HL-60 (cell line): ENCODE results near the gene ZNF384.
"Not testable (repeated sequence)": the region's sequence is repeated elsewhere in the genome, so short reads cannot be mapped to it uniquely, and the experiment has no call there.

Source experiments
- DNase-seq, 2 experiments: peaks; one replicate each; pipeline ENCODE4 v3.0.0-alpha.2; 2010 to 2020; ENCODE audit warnings: low read depth in 1 of 2, low spot score in 1 of 2
- H3K27ac ChIP-seq: fragments of 250-450 bp; sonication (Bioruptor Pico); replicated peaks from 2 replicates; pipeline ENCODE4 v1.5.1; 2020; ENCODE audit warnings: mild to moderate bottlenecking, moderate library complexity
- H3K27me3 ChIP-seq: fragments of 250-450 bp; sonication (Bioruptor Pico); 2 replicates; pipeline ENCODE4 v1.5.1; 2021; ENCODE audit warnings: mild to moderate bottlenecking, moderate library complexity; ENCODE audit not compliant: insufficient read depth, poor library complexity, severe bottlenecking
- H3K4me3 ChIP-seq: replicated peaks from 2 replicates; pipeline ENCODE4 v1.5.1; 2011; ENCODE audit warnings: mild to moderate bottlenecking, control low read depth, low read length; ENCODE audit not compliant: insufficient read depth
- CTCF ChIP-seq: IDR thresholded peaks from one replicate; pipeline ENCODE4 v1.5.1; 2011; ENCODE audit warnings: low read length, control low read depth, inconsistent platforms; ENCODE audit not compliant: insufficient read depth
- GABPA ChIP-seq: IDR thresholded peaks from 2 replicates; pipeline ENCODE4 v1.6.1; 2012; ENCODE audit warnings: low read depth
- POLR2AphosphoS5 ChIP-seq: IDR thresholded peaks from 2 replicates; pipeline ENCODE4 v1.6.1; 2012; ENCODE audit warnings: low read depth
- SPI1 ChIP-seq: IDR thresholded peaks from 2 replicates; pipeline ENCODE4 v1.6.1; 2012; ENCODE audit warnings: low read depth, mild to moderate bottlenecking, borderline replicate concordance
- TF ChIP-seq, protein P1 (sequence below): IDR thresholded peaks from 2 replicates; pipeline ENCODE4 v1.6.1; 2012; ENCODE audit warnings: low read depth; ENCODE audit not compliant: insufficient replicate concordance

ZNF384 gene

GRCh38 chr12:6722863-6723262, 33.7 kb upstream of the ZNF384 start:
- no peak for DNase-seq
- TF ChIP-seq POLR2AphosphoS5 (no peak), GABPA (no peak), SPI1 (no peak), CTCF (no peak)
- TF ChIP-seq, protein P1, sequence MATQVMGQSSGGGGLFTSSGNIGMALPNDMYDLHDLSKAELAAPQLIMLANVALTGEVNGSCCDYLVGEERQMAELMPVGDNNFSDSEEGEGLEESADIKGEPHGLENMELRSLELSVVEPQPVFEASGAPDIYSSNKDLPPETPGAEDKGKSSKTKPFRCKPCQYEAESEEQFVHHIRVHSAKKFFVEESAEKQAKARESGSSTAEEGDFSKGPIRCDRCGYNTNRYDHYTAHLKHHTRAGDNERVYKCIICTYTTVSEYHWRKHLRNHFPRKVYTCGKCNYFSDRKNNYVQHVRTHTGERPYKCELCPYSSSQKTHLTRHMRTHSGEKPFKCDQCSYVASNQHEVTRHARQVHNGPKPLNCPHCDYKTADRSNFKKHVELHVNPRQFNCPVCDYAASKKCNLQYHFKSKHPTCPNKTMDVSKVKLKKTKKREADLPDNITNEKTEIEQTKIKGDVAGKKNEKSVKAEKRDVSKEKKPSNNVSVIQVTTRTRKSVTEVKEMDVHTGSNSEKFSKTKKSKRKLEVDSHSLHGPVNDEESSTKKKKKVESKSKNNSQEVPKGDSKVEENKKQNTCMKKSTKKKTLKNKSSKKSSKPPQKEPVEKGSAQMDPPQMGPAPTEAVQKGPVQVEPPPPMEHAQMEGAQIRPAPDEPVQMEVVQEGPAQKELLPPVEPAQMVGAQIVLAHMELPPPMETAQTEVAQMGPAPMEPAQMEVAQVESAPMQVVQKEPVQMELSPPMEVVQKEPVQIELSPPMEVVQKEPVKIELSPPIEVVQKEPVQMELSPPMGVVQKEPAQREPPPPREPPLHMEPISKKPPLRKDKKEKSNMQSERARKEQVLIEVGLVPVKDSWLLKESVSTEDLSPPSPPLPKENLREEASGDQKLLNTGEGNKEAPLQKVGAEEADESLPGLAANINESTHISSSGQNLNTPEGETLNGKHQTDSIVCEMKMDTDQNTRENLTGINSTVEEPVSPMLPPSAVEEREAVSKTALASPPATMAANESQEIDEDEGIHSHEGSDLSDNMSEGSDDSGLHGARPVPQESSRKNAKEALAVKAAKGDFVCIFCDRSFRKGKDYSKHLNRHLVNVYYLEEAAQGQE: no peak
- Histone ChIP-seq H3K27ac (peak overlapping the region; percentile 89), H3K4me3 (no peak overlapping the region), H3K27me3 (no peaks in the 10 kb centered on the region)

DNA sequence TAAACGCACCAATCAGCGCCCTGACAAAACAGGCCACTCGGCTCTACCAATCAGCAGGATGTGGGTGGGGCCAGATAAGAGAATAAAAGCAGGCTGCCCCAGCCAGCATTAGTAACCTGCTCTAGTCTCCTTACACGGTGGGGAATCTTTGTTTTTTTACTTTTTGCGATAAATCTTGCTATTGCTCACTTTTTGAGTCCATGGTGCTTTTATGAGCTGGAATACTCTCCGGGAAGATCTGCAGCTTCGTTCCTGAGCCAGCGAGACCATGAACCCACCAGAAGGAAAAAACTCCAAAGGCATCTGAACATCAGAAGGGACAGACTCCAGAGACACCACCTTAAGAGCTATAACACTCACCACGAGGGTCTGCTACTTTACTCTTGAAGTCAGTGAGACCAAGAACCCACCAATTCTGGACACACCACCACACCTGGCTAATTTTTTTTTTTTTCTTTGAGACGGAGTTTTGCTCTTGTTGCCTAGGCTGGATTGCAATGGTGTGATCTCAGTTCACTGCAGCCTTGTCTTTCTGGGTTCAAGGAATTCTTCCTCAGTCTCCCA, 27.8 kb upstream of the ZNF384 start:
- Histone ChIP-seq H3K27me3 (no peaks in the 10 kb centered on the region), H3K4me3 (no peak overlapping the region), H3K27ac (no peak overlapping the region)
- no peak for TF ChIP-seq GABPA
- no peak for TF ChIP-seq SPI1
- TF ChIP-seq POLR2AphosphoS5: no peak
- TF ChIP-seq CTCF: no peak
- TF ChIP-seq, protein P1: no peak
- DNase-seq: no peak

GRCh38 chr12:6716031-6716873, 27.1 kb upstream of the ZNF384 start:
- not testable (repeated sequence) for DNase-seq, H3K27me3 ChIP-seq, H3K4me3 ChIP-seq, H3K27ac ChIP-seq

DNA sequence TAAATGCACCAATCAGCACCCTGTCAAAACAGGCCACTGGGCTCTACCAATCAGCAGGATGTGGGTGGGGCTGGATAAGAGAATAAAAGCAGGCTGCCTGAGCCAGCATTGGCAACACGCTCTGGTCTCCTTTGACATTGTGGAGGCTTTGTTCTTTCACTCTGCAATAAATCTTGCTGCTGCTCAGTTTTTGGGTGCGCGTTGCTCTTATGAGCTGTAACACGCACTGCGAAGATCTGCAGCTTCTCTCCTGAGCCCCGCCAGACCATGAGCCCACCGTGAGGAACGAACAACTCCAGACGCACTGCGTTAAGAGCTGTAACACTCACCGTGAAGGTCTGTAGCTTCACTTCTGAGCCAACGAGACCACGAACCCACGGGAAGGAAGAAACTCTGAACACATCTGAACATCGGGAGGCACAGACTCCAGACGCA, 19.8 kb upstream of the ZNF384 start:
- no peak for DNase-seq
- H3K27ac ChIP-seq: no peak overlapping the region
- peaks cover 6% of the 10 kb centered on the region for H3K27me3 ChIP-seq
- H3K4me3 ChIP-seq: no peak overlapping the region
- no peak for TF ChIP-seq POLR2AphosphoS5
- no peak for TF ChIP-seq CTCF
- no peak for TF ChIP-seq GABPA
- TF ChIP-seq, protein P1: no peak
- TF ChIP-seq SPI1: no peak

GRCh38 chr12:6708351-6708750, 19.2 kb upstream of the ZNF384 start:
- H3K27ac ChIP-seq, H3K4me3 ChIP-seq, DNase-seq: not testable (repeated sequence)
- peaks cover 11% of the 10 kb centered on the region for H3K27me3 ChIP-seq
